ENCODE data around the gene HAUS3.
"Not testable (repeated sequence)": the region's sequence is repeated elsewhere in the genome, so short reads cannot be mapped to it uniquely, and the experiment has no call there.

Gene HAUS3

DNA sequence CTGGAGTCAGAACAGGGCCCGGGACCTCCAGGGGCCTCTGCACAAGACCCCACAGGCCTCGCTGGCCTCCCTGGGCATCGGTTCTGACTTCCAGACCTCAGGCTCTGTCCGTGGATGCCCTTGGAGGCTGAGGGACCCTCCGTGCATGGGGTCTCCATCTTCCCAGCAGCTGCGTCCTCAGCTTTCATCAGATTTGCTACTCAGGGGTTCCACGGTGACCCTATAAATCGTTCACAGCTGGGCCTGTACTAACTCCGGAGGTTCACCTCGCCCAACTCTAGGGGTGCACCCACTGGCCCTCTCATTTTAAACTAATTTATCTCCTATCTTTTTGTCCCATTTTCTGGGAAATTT is 33.1 kb upstream of the HAUS3 start:
- DNase-seq (ENCODE audit: low read depth) = not testable (repeated sequence)

DNA sequence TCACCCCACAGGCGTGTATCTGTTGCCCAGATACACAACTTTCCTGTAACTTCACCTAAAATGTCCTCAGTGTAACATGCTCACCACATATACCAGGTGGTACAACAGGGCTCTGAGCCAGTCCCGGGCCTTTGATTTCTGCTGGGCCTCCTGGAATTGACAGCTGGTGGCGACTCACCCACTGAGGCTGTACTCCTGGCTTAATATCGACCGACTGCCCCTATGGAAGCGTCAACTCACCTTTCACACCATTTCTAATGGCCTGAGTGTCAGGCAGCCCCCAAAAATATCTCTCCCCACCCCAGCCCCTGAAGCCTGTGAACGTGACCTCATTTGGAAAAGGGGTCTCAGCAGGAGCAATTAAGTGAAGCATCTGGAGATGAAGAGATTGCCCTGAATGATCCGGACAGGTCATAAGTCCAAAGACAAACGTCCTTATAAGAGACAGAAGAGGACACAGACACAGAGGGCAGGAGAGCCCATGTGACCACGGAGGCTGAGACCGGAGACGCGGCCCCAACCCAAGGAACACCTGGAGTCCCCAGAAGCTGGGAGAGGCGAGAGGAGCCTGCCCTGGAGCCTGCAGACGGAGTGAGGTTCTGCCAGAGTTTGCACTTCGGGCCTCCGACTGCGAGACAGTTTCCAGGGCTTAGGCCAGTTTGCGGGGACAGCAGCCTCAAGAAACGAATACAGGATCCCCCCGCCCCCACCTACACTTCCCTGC is 32.6 kb upstream of the HAUS3 start:
- no peak for DNase-seq (ENCODE audit: low read depth)

DNA sequence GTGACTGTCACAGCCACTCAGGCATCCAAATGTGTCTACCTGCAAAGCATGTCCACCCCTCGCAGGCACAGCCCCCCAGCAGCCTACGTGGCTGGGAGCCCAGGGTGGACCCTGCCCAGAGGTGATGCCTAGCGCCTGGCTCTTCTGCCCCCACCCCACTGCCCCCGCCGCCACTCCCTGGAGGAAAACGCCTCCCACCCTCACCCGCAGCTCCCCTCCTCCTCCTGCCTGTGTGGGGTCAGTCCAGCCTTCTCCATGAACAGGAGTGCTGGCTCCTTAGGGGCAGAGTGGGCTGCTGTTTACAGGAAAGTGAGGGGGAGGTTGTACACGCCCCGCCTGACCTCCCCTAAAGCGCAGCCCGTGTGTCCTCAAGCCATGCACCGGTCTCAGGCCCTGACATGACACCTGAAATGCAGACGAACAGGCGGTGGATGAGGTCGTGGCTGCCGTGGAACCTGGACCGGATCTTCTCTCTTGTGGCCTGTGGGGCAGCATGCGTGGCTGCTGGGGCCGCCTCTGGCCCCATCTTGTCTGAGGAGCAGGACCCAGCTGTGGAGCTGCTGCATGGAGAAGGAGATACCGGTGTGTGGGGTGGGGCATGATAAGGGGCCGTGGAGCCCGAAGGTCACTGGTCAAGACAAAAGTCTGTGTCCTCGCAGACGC is 31.9 kb upstream of the HAUS3 start:
- no peak for DNase-seq (ENCODE audit: low read depth)

DNA sequence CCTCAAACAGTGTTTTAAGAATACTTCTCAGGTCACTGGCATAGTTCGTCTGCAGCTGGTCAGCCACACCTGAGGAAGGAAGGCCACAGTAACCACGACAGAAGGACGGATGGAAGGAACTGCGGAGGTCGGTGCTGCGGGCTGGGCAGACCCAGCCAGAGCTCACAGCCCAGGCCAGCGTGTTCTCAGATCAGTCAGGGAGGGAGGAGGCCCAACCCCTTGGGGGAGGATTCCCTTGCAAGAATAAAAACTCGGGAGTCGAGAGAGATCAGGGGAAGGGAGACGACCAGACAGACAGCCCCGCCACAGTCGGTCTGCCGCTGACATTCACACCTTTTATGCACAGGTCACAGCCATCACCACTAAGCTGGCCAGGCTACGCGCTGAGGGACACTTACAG is 31.3 kb upstream of the HAUS3 start:
- no peak for DNase-seq (ENCODE audit: low read depth)

DNA sequence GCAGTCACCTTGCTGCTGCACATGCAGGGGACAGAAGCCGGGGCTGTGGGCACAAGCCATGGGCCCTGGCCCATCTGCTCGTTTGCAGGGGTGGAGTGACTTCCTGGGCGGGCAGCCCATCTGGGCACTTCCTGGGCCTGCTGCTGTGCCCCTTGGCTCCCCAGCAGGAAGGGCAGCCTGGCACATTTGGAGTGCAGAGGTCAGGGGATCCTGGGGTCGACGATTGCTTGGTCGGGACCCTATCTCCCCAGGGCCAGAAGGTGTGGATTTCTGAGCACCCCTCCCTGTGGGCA is 30.9 kb upstream of the HAUS3 start:
- no peak for DNase-seq (ENCODE audit: low read depth)

DNA sequence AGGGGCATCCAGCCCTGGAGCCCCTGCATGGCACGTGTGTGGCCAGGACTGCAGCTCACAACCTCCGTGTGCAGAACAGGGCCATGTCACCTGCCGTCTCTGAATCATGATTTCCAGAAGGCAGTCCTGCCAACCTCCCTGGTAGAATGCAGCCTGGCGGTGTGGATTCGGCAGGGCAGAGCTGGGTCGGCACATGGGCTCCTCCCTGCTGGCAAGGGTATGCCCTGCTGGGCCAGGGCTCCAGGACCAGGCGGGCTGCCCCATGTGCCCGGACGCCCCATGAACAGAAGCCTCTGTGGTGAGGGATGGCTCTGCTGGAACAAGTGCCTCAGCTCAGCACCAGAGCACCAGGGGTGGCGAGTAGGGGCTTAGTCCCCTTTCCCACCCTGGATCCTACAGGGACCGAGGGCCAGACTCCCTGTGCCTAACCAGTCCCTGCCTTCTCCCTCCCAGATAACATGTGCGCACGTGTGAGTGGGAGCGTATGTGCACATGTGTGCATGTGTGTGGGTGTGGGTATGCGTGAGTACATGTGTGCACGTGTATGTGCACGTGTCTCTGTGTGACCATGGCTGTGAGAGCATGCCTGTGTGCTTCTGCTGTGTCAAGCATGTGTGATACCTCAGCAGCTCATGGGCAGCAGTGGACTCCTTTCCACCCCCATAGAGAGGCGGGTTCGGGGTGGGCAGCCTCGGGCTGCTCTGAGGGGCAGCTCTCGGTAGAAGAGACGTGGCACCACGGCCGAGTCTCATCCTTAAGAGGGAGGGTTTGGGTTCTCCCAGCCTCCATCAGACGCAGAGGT is 30.3 kb upstream of the HAUS3 start:
- no peak for DNase-seq (ENCODE audit: low read depth)

DNA sequence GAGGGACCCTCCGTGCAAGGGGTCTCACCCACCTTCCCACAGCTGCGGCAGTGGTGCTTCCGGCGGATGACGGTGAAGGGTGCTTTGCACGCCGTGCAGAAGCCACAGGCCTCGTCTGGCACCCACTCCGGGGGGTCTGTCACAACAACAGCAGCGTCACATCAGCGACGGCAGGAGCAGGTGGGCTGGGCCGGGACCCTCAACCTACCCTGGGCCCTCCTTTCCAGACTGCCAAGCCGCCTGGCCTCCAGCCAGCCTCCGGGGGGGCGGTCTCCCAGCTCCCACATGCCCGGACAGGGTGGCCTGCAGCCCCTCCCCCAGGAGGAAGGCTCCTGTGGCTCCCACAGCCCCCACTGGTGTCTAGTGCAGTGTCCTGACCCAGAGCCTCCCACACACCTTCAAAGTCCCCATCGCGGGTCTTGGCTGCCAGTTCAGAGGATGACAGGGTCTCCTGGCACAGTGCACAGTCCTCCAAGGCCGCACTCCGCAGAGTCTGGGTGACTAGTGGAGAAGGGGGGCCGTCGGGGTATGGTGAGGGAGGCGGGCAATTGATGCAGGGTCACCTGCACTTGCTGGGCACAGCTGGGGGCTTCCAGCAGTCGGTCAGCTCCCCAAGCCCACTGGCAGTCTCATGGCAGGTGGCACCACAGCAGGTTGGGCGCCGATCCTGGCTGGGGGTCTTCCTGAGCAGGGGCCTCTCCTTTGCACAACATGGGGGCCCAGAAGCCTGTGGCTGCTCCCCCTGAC is 29.5 kb upstream of the HAUS3 start:
- no peak for DNase-seq (ENCODE audit: low read depth)

DNA sequence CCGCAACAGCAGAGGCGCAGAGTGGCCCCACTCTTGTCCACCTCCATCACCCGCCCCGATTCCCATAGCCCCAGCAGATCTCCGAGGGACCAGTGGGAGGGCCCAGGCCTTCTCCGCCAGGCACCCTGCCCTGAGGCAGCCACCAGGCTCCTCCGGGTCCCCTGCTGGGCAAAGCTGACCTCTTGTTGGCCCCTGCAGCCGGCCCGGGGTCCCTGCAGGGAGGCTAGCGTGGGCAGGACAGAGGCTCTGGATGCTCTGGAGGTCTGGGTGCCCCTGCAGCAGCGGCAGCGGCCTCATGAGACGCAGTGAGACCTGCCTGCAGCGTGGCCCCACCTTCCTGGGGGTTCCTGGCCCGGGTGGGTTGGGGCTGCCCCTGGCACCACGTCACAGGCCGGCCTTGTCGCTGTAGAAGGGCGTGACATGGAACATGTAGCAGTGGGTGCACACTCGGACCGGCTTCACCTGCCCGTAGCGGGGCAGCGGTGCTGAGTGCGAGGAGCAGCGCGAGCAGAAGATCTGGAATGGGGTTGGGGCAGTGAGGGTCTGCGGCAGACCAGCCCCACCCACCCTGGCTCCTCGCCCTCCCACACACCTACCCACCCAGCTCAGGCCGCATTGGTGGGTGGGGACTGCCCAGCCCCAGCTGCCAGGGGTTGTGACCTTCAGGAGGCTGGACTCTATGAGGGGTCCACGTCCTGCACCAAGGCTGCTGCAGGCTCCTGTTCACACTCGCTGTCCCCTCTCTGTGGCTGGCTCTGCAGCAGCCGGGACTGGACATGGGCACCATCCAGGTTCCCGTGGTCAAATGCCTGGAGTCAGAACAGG is 28.6 kb upstream of the HAUS3 start:
- no peak for DNase-seq (ENCODE audit: low read depth)

DNA sequence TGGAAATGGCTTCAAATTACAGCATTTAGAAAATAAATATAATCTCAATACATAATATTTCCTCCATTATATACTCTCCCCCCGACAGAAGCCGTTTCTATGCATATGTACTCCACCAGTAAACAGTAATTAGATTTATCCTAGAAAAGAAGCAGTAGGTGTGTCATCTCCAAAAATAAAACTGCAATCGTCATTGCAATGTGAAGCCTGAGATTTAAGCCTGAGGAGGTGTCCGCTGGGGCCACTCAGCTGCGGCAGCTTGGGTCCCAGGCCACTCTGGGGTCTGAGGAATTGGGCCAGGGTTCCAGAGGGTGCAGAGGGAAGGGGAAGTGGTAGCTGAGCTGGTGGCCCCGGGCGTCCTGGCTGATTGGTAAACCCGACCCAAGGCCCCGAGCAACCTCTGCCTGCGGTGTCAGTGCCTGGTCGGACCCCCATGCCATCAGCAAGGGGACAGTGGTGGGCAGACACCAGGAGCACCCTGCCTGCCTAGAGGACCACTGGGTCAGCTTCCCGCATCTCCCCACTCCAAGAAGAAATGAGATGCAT is 27.8 kb upstream of the HAUS3 start:
- DNase-seq (ENCODE audit: low read depth) = no peak

DNA sequence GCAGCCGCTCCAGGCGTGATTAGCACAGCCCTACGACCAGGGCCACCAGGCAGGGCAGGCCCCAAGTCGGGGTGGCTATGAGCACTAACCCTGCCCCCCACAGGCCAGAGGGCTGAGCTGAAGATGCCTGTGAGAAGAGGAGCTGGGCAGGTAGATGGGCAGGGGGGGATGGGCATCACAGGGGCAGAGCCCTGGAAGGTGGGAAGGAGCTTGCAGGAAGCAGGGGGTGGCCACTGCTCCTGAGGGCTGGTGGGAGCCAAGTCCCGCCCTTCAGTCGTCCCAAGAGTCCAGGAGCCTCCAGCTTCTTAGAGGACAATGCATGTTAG is 27.2 kb upstream of the HAUS3 start:
- DNase-seq (ENCODE audit: low read depth) = no peak

DNA sequence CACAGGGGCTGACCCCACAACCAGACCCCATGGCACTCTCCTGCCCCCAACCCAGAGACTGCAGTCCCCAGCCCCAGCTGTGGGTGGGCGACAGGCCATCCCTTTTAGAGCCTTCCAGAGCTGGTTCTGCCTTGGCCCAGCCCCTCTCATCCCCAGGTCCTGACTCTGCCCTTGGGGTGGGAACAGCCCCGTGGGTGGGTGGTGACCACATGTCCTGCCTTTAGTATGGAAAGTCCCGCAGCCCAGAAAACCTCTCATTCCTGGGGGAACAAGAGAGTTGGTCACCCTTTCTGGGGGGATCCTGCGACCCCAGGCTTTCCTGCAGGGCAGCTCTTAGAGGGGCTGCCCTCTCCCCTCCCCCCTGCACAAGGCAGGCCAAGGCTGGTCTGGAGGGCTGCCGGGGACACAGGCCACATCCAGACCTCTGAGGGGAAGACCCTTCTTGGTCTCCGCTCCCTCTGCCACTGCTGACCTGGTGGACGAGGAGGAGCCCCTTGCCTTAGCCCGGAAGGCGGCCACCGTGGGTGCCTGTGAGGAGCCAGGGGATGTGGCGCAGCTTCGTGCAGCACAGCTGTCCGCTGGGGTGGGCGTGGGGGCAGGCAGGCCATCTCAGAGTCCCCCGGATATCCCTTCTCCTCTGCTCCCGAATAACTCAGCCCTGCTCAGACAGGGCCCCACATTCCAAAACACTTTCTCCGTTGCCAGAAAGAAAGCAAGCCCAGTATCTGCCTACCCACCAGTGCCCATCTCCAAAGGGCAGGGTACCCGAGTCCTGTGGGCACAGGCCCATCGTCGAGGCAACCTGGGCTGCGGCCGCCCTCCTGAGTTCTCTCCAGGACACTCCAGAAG is 26.7 kb upstream of the HAUS3 start:
- no peak for DNase-seq (ENCODE audit: low read depth)

DNA sequence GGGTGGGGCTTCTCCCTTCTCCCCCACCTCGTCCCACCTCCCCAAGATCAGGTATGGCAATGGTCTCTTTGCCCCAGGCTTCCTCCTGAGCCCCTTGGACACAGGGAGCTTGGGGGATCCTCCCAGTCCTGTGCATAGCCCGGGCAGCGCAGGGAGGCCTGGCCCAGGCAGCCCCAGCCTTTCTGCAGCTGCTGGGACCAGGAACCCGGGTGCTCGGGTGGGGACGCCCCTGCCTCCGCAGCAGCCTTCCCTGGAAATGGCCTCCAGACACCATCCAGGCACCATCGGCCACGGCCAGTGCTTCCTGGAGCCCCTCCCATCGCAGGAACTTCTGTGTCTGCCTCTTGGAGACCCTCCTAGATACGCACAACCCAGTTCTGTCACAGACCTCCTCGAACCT is 25.9 kb upstream of the HAUS3 start:
- no peak for DNase-seq (ENCODE audit: low read depth)

DNA sequence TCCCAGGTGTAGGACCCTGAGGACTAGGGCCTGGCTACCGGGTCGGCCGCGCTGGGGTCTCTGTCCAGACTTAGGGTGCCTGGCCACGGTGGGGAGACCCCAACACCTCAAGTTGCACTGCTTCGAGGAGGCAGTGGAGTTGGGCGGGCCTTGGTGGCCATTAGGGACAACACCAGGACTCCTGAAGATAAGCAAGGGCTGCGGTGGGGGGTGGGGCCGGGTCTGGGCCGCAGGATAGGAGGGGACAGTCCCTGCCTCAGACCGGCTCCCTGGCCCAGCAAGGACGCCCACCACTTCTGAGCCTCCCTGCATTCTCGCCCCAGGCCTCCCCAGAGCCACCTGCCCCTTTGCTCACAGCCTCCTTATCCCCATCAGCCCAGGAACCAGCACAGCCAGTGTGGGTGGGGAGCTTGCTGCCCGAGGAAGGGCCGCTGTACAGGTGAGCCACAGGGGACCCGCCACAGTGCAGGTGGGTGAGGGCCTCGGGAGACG is 25.4 kb upstream of the HAUS3 start:
- DNase-seq (ENCODE audit: low read depth) = no peak

DNA sequence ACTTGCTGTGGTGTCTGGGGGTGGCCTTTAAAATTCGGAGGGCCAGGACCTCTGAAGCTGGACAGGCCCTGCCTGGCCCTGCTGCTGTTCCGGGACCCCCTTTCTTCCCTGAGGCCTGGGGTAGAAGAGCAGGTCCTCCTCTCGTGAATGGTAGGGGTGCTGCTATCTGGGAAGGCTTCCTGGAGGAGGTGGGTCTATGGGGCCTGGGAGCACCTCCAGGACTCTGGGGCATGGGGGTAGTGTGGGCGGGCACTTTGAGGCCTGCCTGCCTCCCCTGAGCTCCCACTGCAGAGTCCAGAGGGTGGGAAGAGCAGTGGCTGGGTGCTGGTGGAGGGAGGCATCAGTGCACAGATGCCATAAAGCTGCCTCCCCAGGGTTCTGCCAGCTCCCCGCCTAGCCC is 24.9 kb upstream of the HAUS3 start:
- no peak for DNase-seq (ENCODE audit: low read depth)

DNA sequence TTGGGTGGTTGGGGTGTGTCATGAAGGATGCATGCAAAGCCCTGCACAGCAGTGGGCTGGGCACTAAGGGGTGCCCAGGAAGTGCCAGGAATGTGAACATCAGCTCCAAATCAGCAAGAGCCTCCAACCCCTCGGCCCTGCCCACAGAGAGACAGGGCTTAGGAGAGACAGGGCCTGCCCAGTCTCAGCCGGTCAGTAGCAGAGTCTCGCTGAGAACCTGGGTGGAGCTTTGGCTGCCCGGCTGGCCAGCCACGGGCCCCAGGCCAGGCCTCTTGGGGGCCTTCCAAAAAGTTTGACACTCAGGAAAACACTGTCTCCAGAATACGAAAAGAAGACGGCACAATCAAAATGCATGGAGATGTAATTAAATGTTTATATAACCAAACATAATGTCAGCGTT is 24.3 kb upstream of the HAUS3 start:
- DNase-seq (ENCODE audit: low read depth) = no peak

DNA sequence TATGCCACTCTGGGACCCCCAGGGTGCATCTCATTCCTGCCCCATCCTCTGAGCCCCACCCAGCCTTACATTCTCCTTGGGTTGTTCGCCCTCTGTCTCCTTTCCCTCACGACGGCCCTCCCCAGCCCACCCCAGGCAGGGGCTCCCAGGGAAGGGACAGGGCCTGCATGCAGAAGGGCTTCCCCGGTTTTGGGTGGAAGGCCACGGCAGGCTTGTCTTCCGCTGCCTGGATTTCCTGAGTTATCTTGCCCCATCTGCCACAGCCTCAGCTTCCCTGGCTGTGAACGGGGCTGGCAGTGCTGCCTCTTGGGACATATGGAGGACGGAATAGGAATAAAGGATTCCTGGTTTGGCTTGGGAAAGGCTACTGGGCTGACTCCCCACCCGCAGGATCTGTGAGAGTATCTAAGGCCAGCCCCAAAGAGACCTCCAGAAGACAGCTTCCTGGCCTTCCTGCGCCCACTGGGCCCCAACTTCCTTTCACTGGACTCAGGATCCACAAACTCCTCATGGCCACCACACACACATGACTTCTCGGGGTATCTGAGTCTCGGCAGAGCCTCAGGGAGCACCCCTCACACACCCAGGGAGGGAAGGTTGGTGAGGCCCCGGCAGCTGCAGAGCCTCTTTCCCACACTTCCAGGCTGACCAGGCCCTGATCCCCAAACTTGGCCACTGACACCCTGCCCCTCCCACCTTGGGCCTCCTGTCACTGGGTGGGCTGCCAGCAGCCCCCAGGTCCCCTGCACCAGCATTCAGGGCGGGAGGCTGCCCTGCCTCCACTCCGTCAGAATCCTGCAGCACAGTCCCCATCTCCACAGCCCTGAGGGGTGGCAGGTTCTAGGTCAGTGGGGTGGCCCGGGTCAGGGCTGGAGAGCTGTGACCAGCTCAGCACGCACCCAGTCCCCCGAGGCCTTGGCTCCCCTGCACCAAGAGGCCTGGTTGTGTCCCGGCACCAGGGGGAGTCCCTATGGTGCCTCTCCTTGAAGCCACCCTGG is 23.5 kb upstream of the HAUS3 start:
- no peak for DNase-seq (ENCODE audit: low read depth)

DNA sequence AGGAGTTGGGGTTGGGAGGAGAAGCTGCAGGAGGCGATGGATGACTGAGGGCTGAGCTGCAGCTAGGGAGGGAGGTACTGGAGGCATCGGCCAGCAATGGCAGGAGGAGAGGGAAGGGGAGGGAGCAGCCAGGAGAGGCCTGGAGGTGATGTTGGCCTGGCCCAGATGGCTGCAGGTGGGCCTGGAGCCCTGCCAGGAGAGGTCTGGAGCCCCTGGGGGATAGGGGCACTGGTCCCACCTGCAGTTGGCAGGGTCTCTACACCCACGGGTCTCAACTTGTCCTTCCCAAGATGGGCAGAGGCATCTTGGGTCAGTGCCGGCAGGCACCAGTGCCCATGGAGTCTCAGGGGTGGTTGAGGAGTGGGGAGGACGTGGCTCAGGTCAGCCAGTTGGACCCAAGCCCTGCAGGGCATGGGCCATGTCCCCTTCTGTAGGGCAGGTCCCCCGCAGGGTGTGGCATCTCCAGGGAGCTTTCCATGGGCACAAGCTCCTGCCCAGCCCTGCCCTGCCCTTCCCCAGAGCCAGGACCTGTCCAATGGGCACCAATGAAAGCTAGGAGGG is 22.6 kb upstream of the HAUS3 start:
- no peak for DNase-seq (ENCODE audit: low read depth)

DNA sequence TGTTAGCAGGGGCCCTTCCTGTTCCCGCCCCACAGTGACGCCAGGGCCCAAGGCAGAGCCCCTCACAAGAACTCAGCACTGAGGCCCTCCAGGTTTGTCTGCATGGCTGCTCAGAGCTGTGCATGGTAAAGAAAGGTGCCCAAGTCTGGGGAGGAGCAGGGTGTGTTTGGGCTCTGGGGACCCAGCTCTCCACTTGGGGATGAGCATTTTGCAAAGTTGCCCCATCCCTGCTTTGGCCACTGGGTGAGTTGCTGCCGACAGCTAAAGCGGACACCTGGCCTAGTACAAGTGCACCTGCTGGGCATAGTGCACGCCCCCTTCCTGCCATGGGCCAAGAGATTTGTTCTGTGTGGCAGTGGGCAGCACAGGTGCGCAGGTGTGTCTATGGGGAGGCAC is 22.0 kb upstream of the HAUS3 start:
- DNase-seq (ENCODE audit: low read depth) = no peak

DNA sequence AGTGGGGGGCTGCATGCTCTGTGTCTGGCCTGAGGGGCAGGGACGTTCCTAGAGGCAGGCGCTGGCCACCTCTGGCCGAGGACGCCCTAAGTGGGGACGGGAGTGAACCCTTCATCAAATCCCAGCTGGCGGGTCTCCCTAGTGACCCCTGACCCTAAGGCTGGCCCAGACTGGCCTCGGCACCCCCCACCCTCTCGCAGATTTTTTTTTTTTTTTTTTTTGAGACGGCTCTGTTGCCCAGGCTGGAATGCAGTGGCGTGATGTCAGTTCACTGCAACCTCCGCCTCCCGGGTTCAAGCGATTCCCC is 21.0 kb upstream of the HAUS3 start:
- DNase-seq (ENCODE audit: low read depth) = no peak

Measured in activated T-cell treated with anti-CD3 and anti-CD28 coated beads for 48 hours (primary cell).